Calu3 (cell line): ENCODE results near the gene ZNF594. TPM values are rescaled to one million over a fixed set of nuclear protein-coding genes. Genes with fewer than 3 reads are reported as not detected.

Experiments used
- BruUV-seq: library from RNA; stranded (reverse); fragments of 400-500 nt; replicated peaks from 2 replicates; lab custom pipeline; 2021; lab: Mats Ljungman, UMichigan
- CTCF ChIA-PET: fragments of 300-600 bp; sonication (Branson Sonifier 250); formaldehyde crosslinking; loops from one replicate; lab custom pipeline; 2022; ENCODE audit warnings: antibody characterized with exemption; lab: Charles Lee
- DNase-seq: peaks from one replicate; pipeline ENCODE4 v3.0.0; 2022
- H3K27ac Mint-ChIP-seq: one replicate; pipeline ENCODE4 v1.8.0; 2022; ENCODE audit warnings: mixed read lengths; ENCODE audit not compliant: unreplicated experiment
- H3K27me3 Mint-ChIP-seq: one replicate; pipeline ENCODE4 v1.8.0; 2022; ENCODE audit warnings: mixed read lengths; ENCODE audit not compliant: unreplicated experiment
- H3K36me3 Mint-ChIP-seq: one replicate; pipeline ENCODE4 v1.8.0; 2022; ENCODE audit warnings: mild to moderate bottlenecking, moderate library complexity, mixed read lengths; ENCODE audit not compliant: insufficient read depth, unreplicated experiment
- H3K4me1 Mint-ChIP-seq: one replicate; pipeline ENCODE4 v1.8.0; 2022; ENCODE audit warnings: mild to moderate bottlenecking, low read depth, mixed read lengths; ENCODE audit not compliant: unreplicated experiment
- H3K4me3 Mint-ChIP-seq: one replicate; pipeline ENCODE4 v1.8.0; 2022; ENCODE audit warnings: mild to moderate bottlenecking, low read depth, moderate library complexity, mixed read lengths; ENCODE audit not compliant: unreplicated experiment
- H3K9me3 Mint-ChIP-seq: one replicate; pipeline ENCODE4 v1.8.0; 2022; ENCODE audit warnings: low read depth, mixed read lengths; ENCODE audit not compliant: unreplicated experiment
- intact Hi-C: fragments of 100-400 bp; cut with micrococcal nuclease; formaldehyde crosslinking; loops from one replicate; pipeline ENCODE4 v1.10.0; 2022; ENCODE audit not compliant: unreplicated experiment
- total RNA-seq: library from RNA; stranded (reverse); gene quantifications from 2 replicates; pipeline ENCODE4 v1.2.3, GENCODE V29; 2022
- TF ChIP-seq, protein P1 (sequence below): fragments of 200-600 bp; IDR thresholded peaks from one replicate; pipeline ENCODE4 v1.8.0; 2022; ENCODE audit warnings: antibody characterized with exemption; ENCODE audit not compliant: unreplicated experiment

ZNF594 gene
- total RNA-seq, 1 experiment from 2014 or later, result 12.9 TPM

DNA sequence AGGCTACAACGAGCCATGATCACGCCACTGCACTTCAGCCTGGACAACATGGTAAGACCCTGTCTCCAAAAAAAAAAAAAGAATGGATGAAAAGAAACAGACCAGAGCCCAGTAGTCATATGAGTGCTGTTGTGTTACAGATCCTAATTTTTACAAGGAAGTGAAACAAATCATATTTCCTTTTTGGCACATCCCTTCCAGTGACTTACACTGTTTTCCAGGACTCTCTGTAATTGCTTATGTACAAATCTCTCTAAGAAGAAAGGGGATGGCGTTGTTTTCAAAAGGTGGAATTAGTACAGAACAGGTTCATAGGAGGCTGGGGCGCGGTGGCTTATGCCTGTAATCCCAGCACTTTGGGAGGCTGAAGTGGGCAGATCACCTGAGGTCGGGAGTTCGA is 19.8 kb upstream of the ZNF594 start:
- DNase-seq, result no peak
- intact Hi-C loops, result no loop called here
- TF ChIP-seq, protein P1, sequence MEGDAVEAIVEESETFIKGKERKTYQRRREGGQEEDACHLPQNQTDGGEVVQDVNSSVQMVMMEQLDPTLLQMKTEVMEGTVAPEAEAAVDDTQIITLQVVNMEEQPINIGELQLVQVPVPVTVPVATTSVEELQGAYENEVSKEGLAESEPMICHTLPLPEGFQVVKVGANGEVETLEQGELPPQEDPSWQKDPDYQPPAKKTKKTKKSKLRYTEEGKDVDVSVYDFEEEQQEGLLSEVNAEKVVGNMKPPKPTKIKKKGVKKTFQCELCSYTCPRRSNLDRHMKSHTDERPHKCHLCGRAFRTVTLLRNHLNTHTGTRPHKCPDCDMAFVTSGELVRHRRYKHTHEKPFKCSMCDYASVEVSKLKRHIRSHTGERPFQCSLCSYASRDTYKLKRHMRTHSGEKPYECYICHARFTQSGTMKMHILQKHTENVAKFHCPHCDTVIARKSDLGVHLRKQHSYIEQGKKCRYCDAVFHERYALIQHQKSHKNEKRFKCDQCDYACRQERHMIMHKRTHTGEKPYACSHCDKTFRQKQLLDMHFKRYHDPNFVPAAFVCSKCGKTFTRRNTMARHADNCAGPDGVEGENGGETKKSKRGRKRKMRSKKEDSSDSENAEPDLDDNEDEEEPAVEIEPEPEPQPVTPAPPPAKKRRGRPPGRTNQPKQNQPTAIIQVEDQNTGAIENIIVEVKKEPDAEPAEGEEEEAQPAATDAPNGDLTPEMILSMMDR, result no peak
- no peak overlapping the region for H3K27ac Mint-ChIP-seq
- H3K27me3 Mint-ChIP-seq, result no peaks in the 10 kb centered on the region
- H3K4me3 Mint-ChIP-seq, result no peak overlapping the region
- peaks cover 2% of the 10 kb centered on the region for H3K9me3 Mint-ChIP-seq
- H3K36me3 Mint-ChIP-seq, result no peaks in the 10 kb centered on the region
- no peaks in the 10 kb centered on the region for H3K4me1 Mint-ChIP-seq
- no TSS peak for BruUV-seq
- CTCF ChIA-PET, result no interaction called here

DNA sequence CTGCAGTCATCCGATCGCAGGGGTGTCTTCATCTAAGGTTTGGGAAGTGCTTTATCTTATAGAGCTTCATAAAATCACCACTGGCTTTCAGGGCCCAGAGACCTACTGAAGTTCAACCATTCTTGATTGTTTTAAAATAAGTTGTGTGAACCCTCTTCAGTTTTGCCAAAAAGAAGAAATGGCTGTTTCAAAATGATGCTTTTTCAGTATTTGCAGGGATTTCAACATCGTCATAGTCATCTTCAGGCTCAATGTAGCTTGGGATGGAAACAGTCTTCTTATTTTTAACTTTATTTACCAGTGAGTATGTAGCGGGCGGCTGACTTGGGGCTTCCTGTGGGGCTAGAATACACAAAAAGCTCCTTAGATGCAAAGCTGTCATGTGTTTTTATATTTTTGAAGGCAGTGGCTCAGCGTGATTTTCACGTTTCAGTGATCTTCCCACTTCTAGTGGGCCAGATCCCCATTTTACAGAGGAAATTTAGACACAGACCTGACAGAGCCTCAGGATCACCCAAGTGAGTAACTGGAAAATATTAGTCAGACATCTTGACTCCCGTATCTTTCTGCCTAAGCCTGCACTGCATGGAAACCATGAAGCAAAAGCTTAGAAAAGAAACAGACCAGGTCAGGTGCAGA is 19.1 kb upstream of the ZNF594 start:
- Mint-ChIP-seq H3K27ac (no peak overlapping the region), H3K27me3 (no peaks in the 10 kb centered on the region), H3K36me3 (no peaks in the 10 kb centered on the region), H3K9me3 (peaks cover 2% of the 10 kb centered on the region), H3K4me3 (no peak overlapping the region), H3K4me1 (no peaks in the 10 kb centered on the region)
- no TSS peak for BruUV-seq
- CTCF ChIA-PET, result no interaction called here
- TF ChIP-seq, protein P1, result no peak
- DNase-seq, result no peak
- intact Hi-C loops, result no loop called here

DNA sequence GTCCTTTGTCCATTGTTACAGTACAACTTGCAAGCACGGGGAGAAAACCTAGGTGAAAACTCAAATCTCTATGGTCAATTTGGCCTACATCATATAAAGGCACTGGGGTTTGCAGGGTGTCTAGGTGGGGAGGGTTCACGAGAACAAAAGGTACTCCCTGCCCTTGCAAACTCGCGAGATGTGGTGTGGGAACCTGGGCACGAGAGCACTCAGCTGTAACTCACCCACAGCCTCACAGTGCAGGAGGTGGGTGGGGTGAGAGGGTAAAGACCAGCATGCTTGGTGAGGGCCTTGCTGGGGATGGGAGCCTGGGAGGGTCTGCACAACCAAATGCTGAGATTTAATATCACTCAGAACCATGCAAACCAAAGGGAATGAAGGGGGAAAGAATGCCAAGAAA is 18.4 kb upstream of the ZNF594 start:
- peaks cover 2% of the 10 kb centered on the region for H3K9me3 Mint-ChIP-seq
- H3K4me1 Mint-ChIP-seq, result no peaks in the 10 kb centered on the region
- H3K27me3 Mint-ChIP-seq, result no peaks in the 10 kb centered on the region
- no peaks in the 10 kb centered on the region for H3K36me3 Mint-ChIP-seq
- no TSS peak for BruUV-seq
- CTCF ChIA-PET, result no interaction called here
- intact Hi-C loops, result no loop called here
- DNase-seq, result no peak
- H3K27ac Mint-ChIP-seq, result no peak overlapping the region
- TF ChIP-seq, protein P1, result no peak
- H3K4me3 Mint-ChIP-seq, result no peak overlapping the region

DNA sequence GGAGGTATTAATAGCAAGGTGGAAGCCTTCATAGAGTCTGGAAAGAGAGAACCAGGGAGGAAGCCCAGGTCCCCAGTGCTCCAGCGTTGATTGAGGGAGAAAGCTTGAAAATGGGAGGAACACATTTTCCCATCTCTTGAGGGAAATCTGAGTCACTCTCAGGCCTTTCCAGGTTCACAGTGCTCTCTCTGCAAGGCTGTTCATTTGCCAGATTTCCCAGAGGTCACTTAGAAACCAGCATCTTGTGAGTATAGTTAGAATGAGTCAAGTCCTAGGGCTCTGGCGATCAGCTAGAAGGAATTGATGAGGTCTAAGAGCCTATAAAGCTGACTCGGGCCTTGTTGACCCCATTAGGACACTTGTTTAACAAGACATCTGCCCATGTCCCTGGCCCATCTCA is 17.7 kb upstream of the ZNF594 start:
- H3K27me3 Mint-ChIP-seq, result no peaks in the 10 kb centered on the region
- CTCF ChIA-PET, result no interaction called here
- no peak overlapping the region for H3K27ac Mint-ChIP-seq
- H3K36me3 Mint-ChIP-seq, result no peaks in the 10 kb centered on the region
- BruUV-seq, result no TSS peak
- intact Hi-C loops, result no loop called here
- H3K9me3 Mint-ChIP-seq, result peaks cover 2% of the 10 kb centered on the region
- H3K4me3 Mint-ChIP-seq, result no peak overlapping the region
- DNase-seq, result no peak
- H3K4me1 Mint-ChIP-seq, result no peaks in the 10 kb centered on the region
- TF ChIP-seq, protein P1, result no peak
